GM21528 (cell line): Measurements from ENCODE around the gene TMEM237.
A peak's percentile ranks its signal among the peaks of the same experiment; 100 is the strongest.

Experiments
- ATAC-seq: cut with Tn5 transposase; IDR thresholded peaks from one replicate; pipeline ENCODE4 v1.9.1; 2021; ENCODE audit warnings: mild to moderate bottlenecking, moderate library complexity; ENCODE audit not compliant: unreplicated experiment, low FRiP score

TMEM237 gene

DNA sequence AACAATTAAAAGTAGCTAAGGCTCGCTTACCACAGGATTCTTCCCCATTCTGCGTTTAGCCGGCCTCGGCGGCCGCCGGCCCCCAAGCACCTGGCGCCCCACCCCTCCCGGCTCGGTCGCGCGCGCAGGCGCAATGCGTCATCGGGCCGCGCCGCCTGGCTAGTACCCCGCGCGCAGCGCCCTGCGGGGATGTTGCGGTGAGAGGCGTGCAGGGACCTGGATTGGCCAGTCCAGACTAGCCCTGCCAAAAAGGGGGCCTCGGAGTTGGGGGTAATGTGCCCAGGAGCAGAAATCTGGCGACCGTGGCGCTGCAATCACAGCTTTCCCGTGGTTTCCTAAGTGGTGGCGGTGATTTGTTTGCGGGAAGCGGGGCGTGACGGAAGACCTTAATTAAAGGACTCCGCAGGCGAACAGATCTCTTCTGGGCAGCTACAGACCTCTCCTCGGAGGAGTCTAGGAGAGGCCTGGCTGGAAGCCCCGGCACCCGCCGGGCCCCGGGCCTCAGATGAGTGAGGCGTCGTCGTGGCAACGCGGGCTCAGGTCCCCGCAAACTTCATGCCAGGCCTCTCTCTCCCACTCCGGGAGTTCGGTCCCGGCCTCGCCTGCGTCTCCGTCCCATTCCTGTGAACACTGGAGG lies 606 bp downstream of the TMEM237 start:
- ATAC-seq = peak; percentile 89

DNA sequence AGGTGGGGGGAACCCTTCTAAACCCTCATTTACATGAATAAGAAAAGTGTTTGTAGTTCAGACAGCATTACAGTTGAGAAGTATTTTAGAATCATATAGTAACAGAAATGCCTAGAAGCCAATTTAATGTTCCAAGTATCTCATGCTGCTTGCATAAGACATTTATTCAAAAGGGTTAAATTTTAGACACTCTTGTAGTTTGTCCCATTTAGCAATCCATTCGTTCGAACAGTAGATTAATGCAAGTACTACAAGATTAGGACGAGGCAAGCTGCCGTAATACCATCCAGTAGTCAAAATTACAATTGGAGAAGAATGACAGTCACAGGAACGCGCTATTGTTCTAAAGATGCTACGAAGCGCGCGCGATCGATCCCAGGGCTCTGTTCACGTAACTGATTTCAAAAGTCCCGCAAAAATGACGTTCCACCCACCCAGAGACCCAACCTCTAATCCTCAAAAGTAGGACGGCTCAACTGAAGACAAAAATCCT lies 1.2 kb downstream of the TMEM237 start:
- peak; percentile 54 for ATAC-seq

DNA sequence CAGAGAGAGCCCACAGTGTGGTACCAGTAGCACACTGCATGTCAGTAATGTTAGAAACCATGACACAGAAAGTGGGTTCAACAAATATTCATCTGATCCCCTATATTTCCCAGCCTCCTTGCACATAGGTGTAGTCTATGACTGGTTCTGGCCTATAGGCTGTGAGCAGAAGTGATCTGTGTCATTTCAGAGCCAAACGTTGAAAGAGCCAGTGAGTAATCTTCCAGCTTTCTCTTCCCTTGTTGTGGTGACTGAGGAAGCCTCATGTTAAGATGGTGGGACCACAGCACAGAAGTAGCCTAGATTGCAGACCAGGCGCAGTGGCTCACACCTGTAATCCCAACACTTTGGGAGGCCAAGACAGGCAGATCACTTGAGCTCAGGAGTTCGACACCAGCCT lies 4.1 kb downstream of the TMEM237 start:
- no peak for ATAC-seq

DNA sequence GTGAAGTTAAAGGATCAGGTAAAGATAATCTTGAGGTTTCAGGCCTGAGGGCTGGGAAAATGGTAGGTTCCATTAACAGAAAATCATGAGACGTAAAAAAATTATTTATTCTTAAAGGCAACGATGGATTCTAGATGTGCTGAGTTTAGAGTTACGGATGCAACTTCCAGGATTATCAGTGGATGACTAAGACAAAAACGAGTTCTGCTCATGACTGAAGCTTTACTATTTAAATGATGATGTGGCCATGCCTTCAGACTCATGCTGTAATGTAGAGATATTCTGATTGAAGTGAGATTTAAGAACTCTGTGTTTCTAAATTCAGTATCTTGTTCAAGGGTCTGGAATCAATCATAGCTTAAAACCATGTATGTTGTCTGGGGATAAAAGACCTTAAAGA lies 5.0 kb downstream of the TMEM237 start:
- ATAC-seq = no peak

DNA sequence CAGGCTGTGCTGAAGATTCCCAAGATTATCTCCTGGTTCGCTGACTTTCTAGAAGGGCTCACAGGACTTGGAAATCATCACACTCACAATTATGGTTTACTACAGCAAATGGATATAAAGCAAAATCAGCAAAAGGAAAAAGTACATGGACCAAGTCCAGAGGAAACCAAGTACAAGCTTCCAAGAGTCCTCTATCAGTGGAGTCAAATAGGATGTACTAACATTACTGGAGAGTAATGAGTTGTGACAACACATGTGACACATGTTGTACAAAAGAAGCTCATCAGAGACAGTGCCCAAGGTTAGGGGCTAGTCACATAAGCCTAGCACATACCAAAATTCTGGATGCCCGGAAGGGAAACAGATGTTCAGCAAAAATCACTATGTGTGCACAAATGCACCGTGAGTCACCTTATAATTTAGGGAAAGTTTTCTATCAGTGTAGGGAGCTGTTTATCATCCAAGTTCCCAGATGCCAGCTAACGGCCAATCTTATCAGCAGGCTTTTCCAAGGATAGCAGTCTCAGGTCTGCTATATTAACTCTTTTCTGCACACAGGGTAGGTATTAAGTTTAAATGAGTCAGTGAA lies 9.5 kb downstream of the TMEM237 start:
- no peak for ATAC-seq

DNA sequence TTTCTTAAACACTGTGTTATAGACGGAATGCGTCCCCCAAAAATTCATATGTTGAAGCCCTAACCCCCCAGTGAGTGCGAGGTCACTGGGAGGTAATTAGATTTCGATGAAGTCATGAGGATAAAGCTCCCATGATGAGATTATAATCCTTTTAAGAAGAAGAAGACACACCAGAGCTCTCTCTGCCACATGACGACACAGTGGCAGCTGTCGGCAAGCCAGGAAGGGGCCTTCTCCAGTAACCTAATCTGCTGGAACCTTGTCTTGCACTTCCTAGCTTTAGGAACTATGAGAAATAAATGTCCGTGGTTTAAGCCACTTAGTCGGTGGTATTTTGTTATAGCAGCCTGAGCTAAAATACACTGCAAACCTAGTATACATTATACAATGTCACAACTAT lies 12.3 kb downstream of the TMEM237 start:
- no peak for ATAC-seq

DNA sequence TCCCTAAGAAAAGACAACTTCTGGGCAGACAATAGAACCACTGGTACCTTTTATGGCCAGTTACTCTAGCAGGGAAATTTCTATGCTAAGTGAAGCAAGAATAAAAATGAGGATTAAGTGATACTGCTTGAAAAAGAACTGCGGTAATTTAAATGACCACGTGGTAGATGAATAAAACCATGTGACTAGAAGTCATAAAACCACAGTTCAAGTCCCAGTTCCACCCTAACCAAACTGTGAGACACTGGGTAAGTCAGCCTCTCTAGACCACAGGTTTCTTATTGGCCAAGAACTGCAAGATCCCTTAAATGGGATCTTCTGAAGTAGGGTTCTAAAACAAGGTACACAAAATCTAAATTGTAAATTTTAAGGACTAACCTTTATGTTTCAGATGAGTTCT lies 12.7 kb downstream of the TMEM237 start:
- ATAC-seq = no peak

DNA sequence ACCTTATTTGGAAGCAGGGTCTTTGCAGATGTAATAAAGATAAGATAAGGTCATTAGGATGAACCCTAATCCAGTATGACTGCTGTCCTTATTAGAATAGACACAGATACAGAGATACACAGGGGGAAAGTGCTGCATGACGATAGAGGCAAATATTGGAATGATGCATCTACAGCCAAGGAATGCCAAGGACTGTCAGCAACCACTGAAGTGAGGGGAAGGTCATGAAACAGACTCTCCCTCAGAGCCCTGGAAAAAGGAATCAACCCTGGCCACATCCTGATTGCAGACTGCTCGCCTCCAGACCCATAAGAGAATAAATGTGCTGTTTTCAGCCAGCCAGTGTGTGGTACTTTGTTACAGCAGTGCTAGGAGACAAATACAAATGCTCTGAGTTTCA lies 14.8 kb downstream of the TMEM237 start:
- ATAC-seq = no peak

DNA sequence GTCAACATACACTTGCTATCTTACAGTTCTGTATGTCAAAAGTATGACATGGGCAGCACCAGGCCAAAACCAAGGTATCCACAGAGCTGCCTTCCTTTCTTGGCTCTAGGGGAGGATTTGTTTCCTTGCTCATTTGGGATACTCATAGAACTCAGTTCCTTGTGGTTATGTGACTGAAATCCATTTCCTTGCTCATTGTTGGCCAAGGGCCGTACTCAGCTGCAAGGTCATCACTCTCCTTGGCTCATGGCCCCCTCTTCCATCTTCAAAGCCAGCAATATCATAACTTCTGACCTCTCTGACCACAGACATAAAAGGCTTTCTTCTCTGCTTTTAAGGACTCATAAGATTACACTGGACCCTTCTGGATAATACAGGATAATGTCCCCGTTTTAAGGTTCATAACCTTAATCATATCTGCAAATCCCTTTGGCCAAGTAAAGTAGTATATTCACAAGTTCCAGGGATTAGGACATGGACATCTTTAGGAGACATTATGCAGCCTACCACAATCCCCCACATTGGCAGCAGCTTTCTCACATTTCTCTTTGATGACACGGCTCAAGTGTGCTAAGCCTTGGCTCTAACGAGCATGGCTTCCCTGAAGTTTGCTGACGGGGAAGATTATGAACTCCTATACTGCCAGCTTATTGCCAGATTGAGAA lies 20.9 kb downstream of the TMEM237 start:
- no peak for ATAC-seq

DNA sequence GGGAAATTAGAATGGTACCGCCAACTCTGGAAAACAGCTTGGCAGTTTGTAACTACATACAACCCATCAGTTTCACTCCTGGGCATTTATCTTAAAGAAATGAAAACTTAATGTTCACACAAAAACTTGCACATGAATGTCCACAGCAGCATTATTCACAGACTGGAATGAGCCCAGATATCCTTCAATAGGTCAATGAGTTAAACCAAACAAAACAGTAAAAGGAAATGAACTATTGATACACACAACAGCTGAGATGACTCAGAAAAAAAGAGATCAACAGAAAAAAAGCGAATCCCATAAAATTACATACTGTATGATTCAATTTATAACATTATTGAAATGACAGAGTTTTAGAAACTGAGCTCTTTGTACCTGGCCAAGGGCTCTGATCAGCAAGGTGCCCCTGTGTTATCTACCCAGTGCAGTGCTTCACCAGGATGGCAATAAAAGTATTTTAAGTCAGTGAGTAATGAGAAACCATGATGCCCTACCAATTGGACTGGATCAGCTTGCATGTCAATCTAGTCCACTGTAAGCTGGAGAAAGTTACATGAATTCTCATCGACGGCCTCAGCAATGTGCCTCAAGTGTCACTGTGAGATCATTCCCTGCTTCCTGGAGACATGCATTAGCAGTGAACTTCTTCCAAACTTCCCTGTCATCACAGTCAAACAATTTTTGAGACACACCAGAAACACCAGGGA lies 21.9 kb downstream of the TMEM237 start:
- ATAC-seq = no peak

DNA sequence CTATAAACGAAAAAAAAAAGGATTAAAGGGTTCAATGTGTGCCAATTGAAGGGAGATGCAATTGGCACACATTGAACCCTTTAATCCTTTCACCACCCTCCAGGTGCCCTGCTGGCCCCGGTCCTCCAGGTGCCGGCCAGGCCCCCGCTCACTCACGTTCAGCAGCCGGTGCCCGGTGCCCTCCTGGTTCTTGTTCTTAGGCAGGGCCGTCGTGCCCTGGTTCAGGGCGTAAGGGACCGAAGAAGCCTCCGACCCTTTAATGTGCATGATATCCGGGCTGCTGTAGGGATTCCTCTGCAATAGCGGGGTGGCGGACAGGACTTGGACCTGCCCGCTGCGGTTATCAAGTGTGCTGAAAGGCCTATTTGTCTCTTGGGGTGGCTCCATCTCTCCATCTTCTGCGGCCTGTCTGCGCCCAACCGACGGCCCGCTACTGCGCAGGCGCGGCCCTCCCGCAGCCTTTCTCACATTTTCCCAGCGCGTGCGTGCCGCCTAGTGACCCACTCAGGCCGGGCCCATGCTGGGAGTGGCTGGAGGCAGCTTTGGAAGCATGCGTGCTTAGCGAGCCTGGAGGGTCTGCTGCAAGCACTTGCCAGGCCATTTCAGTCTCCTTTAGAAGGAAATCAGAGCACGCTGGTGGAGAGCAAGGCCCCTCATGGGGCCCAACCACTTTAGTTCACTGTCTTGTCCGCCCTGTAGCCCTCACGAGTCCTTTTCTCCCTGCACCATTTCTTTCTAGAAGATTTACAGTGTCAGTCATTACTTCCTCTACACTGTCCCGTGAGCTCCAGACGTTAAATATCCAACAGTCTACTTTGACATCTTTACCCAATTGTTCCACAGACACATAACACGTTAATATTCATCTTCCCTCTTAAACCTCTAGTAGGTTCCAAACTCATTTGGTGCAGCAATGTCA lies 24.3 kb downstream of the TMEM237 start:
- ATAC-seq = no peak

DNA sequence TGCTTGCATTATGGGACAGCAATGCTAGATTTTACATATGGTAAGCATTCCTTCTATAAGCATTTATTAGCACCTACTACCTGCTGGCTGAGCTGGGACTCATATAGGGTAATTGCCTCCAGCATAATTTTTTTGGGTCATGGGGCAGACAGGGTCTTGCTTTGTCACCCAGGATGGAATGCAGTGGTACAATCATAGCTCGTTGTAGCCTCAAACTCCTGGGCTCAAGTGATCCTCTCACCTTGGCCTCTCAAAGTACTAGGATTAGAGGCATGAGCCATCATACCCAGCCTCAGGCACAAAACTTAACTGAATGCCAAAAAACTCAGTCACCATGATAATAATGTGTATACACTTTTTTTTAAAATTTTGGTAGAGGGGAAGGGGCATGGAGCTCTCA lies 35.3 kb downstream of the TMEM237 start:
- ATAC-seq = no peak

DNA sequence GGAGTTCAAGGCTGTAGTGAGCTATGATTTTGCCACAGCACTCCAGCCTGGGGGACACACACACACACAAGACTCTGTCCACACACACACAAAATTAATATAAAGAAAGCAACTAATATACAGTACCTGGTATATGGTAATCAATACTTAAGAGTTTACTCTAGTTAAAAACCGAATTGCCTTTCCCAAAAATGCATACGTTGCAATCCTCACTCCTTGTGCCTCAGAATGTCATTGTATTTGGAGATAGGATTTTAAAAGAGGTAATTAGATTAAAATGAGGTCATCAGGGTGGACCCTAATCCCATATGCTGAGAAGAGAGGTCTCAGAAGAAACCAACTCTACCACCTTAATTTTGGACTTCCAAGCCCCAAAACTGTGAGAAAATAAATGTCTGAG lies 35.7 kb downstream of the TMEM237 start:
- ATAC-seq = no peak

DNA sequence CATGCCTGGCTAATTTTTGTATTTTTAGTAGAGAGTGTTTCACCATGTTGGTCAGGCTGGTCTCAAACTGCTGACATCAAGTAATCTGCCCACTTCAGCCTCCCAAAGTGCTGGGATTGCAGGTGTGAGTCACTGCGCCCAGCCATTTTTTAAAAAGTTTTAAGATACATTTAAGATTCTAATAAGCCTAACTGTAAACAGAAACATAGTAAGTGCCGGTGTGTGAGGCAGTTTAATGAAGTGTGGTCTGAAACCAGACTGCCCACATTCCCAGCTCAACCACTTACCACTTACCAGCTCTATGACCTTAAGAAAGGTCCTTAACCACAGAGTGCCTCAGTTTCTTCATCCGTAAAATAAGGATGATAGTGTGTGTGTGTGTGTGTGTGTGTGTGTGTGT lies 42.4 kb downstream of the TMEM237 start:
- ATAC-seq = no peak

DNA sequence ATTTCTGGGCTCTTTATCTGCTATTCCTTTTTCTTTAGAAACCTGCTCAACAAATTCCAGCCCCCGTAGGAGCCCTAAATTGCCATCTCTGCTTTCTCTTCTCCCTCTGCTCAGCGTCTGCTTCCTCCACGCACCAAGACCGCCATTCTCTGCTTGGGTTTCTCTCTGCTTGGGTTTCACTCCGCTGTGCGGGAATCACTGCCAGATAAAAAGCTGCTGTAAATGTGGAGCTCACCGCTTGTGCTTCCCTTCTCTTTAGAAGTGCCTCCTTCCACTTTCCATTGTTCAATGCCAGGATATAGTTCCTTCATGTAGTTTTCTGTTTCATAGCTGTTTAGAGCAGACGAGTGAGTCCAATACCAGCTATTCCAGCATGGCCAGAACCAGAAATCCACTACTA lies 45.9 kb downstream of the TMEM237 start:
- ATAC-seq = no peak

DNA sequence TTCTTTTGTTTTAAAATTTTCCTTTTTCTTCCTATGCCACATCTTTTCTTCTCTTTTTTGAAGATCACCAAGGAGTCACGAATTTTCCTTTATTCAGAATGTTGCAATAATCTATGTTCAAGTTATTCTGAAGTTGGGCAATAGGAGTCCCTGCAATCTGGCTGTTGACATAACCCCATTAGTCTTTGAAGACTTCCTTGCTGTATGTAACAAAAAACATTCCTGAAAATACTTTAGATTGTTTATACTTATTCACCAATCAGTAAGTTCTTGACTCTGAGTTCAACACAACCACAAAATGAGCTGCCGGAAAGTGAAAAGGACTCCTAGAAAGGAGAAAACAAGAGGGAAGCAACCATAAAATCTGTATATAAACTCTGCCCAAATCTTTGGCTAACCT lies 62.8 kb downstream of the TMEM237 start:
- ATAC-seq = no peak

DNA sequence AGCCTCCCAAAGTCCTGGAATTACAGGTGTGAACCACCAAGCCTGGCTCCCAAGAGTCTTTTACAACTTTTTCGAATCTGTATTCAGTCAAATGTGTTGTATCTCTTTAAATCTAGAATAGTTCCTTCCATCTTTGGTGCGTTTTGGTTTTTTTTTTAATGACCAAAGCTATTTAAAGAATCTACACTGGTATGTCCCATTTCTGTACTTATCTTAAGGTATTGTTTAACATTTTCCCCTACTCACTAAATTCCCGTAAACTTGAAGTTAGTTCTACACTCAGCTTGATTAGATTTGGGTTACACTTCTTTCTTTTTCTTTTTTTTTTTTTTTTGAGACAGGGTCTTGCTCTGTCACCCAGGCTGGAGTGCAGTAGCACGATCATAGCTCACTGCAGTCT lies 63.8 kb downstream of the TMEM237 start:
- no peak for ATAC-seq

DNA sequence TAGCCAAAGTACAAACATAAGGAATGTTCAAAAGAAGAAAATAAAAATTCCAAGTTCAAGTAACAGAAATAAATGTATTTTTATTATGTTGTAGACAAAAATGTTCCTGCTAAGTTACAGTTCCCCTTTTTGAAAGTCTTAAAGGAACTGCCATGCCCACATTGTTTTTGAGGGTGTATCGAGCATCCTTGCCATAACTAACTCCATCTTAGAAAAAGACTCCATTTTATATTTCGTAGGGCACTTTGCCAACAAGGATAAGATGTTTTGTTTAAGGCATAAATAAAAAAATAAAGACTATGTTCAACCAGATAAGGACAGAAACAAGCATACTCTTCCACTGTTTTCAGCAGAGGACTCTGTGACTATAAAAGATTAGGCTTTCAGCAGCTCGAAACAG lies 67.3 kb downstream of the TMEM237 start:
- ATAC-seq = no peak

DNA sequence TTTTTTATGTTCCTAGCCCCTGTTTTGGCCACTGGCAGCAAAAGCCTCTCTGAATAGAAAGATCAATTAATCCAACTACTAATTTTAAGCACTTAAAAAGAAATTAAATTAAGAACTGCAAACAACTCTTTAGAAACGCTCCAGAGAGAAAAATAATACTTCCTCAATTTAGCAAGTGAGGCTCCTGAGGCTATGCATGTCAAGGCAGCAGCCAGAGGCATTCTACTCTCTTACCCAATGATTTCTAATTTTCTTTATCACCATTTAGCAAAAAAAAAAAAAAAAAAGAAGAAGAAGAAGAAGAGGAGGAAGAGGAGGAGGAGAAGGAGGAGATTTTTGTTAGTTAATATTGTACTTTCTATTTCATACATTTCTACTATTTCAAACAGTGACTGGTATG lies 68.5 kb downstream of the TMEM237 start:
- ATAC-seq = no peak

DNA sequence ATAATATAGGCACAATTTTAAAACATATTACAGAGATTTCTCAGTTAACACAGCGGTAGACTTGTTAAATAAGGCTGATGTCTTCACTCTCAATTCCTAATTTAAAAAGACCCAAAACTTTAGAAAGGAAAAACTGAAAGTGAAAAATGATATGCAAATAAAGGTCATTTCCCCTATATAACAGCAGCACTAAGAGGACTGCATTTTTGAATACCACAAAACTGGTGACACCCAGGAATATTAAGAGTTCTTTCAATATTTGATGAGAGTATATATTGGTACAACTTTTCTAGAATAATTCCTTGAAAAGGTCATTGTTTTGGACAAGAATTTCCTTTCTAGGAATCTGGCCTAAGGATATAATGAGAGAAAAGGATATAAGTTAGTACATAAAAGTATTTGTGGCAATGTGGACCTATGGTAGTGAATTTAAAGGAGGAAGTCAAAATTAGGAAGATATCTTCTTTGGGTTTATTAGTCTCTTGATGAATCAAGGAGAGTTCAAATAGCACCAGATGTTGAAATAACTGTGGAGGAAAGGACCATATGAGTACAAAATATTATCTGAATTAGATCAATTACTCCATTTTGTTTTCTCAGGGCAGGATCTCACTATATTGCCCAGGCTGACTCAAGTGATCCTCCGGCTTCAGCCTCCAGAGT lies 70.3 kb downstream of the TMEM237 start:
- no peak for ATAC-seq
